ENCODE measurements around the gene TCEA3. TPM values are rescaled to one million over a fixed set of nuclear protein-coding genes. Genes with fewer than 3 reads are reported as not detected.

TCEA3 gene
- total and polyA plus RNA-seq, 2 of the 4 experiments (the other 2 are of a cell fraction): 3.0 to 6.3 TPM

DNA sequence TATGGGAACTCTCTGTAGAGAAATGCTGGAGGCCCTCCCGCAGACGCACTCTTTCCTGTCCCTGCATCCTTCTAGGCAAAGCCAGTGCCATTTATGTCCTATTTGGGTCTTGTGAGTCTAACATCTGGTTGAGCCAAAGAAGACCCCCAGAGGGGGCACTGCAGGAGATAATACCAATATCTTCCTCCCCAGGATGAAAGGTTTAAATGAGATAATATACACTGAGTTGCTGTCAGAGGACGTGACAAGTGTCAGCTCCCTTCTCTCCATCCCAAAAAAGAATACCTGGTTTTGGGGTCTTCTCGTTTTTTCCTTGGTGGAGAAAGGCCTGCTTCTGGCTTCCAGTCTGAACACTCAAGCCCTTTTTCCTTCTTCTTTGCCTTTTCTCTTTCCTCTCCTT, 7.6 kb downstream of the TCEA3 start:
- Histone ChIP-seq H3K4ac (ENCODE audit: low read depth, low read length) (no peak overlapping the region), H2BK20ac (ENCODE audit: low read depth, low read length) (no peak overlapping the region), H3K27ac (ENCODE audit: insufficient read depth, low read length) (no peak overlapping the region), H4K5ac (ENCODE audit: low read depth, low read length) (no peak overlapping the region), H3K27me3 (ENCODE audit: control insufficient read depth, insufficient read depth, low read length) (no peaks in the 10 kb centered on the region), H4K91ac (ENCODE audit: insufficient read depth, low read depth, low read length) (no peak overlapping the region), H2AK5ac (ENCODE audit: low read depth, low read length) (no peak overlapping the region), H3K23ac (ENCODE audit: low read depth, low read length) (no peak overlapping the region), H4K20me1 (ENCODE audit: insufficient read depth, low read length) (no peaks in the 10 kb centered on the region), H3K9ac (ENCODE audit: low read depth, low read length) (no peak overlapping the region), H3K4me2 (ENCODE audit: low read depth, low read length) (no peak overlapping the region), H3K56ac (ENCODE audit: extremely low read depth, insufficient read depth, low read length) (no peak overlapping the region), H3K9me3 (ENCODE audit: control insufficient read depth, insufficient read depth, low read length) (no peaks in the 10 kb centered on the region), H3K18ac (ENCODE audit: low read depth, low read length) (no peak overlapping the region), H2BK120ac (ENCODE audit: low read depth, low read length) (no peak overlapping the region), H3K14ac (replicated peaks; ENCODE audit: low read depth, low read length) (no peak overlapping the region), H3K4me1 (ENCODE audit: control insufficient read depth, insufficient read depth, low read length) (peaks cover 5% of the 10 kb centered on the region), H3K79me1 (ENCODE audit: low read depth in 1 of 2, low read length in 2 of 2) (peaks cover 0 to 9% of the 10 kb centered on the region in 2 experiments; a peak in 2 of 4 replicates), H3K9me1 (ENCODE audit: insufficient read depth, low read length) (peaks cover 9% of the 10 kb centered on the region), H2AFZ (replicated peaks; ENCODE audit: low read length, poor library complexity) (no peak overlapping the region), H3K36me3 (ENCODE audit: control insufficient read depth, insufficient read depth, low read length) (no peaks in the 10 kb centered on the region), H2AK9ac (replicated peaks; ENCODE audit: low read depth, low read length, poor library complexity) (no peak overlapping the region), H2BK5ac (ENCODE audit: low read depth, low read length, poor library complexity, severe bottlenecking) (no peak overlapping the region), H3K4me3 (ENCODE audit: insufficient read depth, low read depth, low read length) (no peak overlapping the region), H4K8ac (ENCODE audit: low read depth in 2 of 2, low read length in 2 of 2) (no peak overlapping the region), H2BK15ac (ENCODE audit: low read depth, low read length) (no peak overlapping the region)
- ATAC-seq (ENCODE audit: low read depth): no peak
- DNase-seq: no peak
- POLR2A ChIA-PET (ENCODE audit: unreplicated experiment): no interaction called here
- dilution Hi-C loops (cut with HindIII; ENCODE audit: low sequenced_read_pairs, unreplicated experiment) (no loop called here), intact Hi-C loops (cut with micrococcal nuclease) (no loop called here), in situ Hi-C loops (cut with MboI; ENCODE audit: low sequenced_read_pairs) (no loop called here)
- TF ChIP-seq, protein P1, sequence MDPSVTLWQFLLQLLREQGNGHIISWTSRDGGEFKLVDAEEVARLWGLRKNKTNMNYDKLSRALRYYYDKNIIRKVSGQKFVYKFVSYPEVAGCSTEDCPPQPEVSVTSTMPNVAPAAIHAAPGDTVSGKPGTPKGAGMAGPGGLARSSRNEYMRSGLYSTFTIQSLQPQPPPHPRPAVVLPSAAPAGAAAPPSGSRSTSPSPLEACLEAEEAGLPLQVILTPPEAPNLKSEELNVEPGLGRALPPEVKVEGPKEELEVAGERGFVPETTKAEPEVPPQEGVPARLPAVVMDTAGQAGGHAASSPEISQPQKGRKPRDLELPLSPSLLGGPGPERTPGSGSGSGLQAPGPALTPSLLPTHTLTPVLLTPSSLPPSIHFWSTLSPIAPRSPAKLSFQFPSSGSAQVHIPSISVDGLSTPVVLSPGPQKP (IDR thresholded peaks at IDR 0.05; ENCODE audit: borderline replicate concordance, low read depth, low read length): no peak
- no peak for TF ChIP-seq MAZ (IDR thresholded peaks at IDR 0.05; ENCODE audit: borderline replicate concordance, low read depth, low read length)
- no peak for TF ChIP-seq MAFK (IDR thresholded peaks at IDR 0.05; ENCODE audit: low read depth, low read length)
- no peak for TF ChIP-seq MXI1 (IDR thresholded peaks at IDR 0.05; ENCODE audit: borderline replicate concordance, low read depth, low read length)
- TF ChIP-seq, protein P2, sequence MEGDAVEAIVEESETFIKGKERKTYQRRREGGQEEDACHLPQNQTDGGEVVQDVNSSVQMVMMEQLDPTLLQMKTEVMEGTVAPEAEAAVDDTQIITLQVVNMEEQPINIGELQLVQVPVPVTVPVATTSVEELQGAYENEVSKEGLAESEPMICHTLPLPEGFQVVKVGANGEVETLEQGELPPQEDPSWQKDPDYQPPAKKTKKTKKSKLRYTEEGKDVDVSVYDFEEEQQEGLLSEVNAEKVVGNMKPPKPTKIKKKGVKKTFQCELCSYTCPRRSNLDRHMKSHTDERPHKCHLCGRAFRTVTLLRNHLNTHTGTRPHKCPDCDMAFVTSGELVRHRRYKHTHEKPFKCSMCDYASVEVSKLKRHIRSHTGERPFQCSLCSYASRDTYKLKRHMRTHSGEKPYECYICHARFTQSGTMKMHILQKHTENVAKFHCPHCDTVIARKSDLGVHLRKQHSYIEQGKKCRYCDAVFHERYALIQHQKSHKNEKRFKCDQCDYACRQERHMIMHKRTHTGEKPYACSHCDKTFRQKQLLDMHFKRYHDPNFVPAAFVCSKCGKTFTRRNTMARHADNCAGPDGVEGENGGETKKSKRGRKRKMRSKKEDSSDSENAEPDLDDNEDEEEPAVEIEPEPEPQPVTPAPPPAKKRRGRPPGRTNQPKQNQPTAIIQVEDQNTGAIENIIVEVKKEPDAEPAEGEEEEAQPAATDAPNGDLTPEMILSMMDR (conservative IDR thresholded peaks at IDR 0.05; ENCODE audit: low read depth, low read length): no peak
- TF ChIP-seq RCOR1 (IDR thresholded peaks at IDR 0.05; ENCODE audit: insufficient replicate concordance, low read length): no peak
- no peak for TF ChIP-seq BHLHE40 (IDR thresholded peaks at IDR 0.05; ENCODE audit: low read depth, low read length)
- TF ChIP-seq RAD21 (IDR thresholded peaks at IDR 0.05; ENCODE audit: low read length): no peak
- TF ChIP-seq, protein P3, sequence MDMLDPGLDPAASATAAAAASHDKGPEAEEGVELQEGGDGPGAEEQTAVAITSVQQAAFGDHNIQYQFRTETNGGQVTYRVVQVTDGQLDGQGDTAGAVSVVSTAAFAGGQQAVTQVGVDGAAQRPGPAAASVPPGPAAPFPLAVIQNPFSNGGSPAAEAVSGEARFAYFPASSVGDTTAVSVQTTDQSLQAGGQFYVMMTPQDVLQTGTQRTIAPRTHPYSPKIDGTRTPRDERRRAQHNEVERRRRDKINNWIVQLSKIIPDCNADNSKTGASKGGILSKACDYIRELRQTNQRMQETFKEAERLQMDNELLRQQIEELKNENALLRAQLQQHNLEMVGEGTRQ (IDR thresholded peaks at IDR 0.05; ENCODE audit: low read depth, low read length): no peak
- no peak for TF ChIP-seq FOS (IDR thresholded peaks at IDR 0.05; ENCODE audit: low read depth, low read length)
- TF ChIP-seq RFX5 (IDR thresholded peaks at IDR 0.05; ENCODE audit: low read depth, low read length): no peak
- TF ChIP-seq CEBPB (IDR thresholded peaks at IDR 0.05; ENCODE audit: low read depth, low read length): no peak
- TF ChIP-seq NFE2L2 (IDR thresholded peaks at IDR 0.05; ENCODE audit: low read depth, low read length): no peak
- TF ChIP-seq CHD1 (IDR thresholded peaks at IDR 0.05; ENCODE audit: low read depth, low read length): no peak
- no peak for TF ChIP-seq SMC3 (IDR thresholded peaks at IDR 0.05; ENCODE audit: low read depth, low read length)
- no peak for TF ChIP-seq POLR2A (IDR thresholded peaks at IDR 0.05; ENCODE audit: low read depth, low read length)
- CTCF ChIA-PET: no interaction called here
- no TSS peak for BruUV-seq (replicated peaks)
- no CpG with 5 or more reads among the region's 4 CpGs for WGBS, 2 experiments (ENCODE audit: extremely low coverage in 2 of 2, insufficient read length in 1 of 2)

Measured in IMR-90 (cell line).